ENCODE data around the gene TTI1. TPM values are rescaled to one million over a fixed set of nuclear protein-coding genes. Genes with fewer than 3 reads are reported as not detected.
A peak's percentile ranks its signal among the peaks of the same experiment; 100 is the strongest.

The TTI1 gene
- total and polyA plus RNA-seq, 2 of the 13 experiments (the other 11 are each of a cell fraction or from before 2014, with no cell fraction given): 22.9 to 39.8 TPM

GRCh38 chr20:37986873-37987601, 46.2 kb downstream of the TTI1 start (continued):
- TF ChIP-seq RERE (CRISPR knock-in tag; IDR thresholded peaks at IDR 0.05; ENCODE audit: low read depth) (no peak), ZNF580 (CRISPR knock-in tag; IDR thresholded peaks at IDR 0.05; ENCODE audit: borderline replicate concordance, low read depth) (peak; percentile 46; the same call in 1 of the 2 replicates), ZFP91 (CRISPR knock-in tag; IDR thresholded peaks at IDR 0.05; ENCODE audit: borderline replicate concordance) (peak; percentile 84), ERF (CRISPR knock-in tag; IDR thresholded peaks at IDR 0.05) (0 out of 2 replicates have a peak, but pooled peaks have one; percentile 12), ZNF740 (CRISPR knock-in tag; IDR thresholded peaks at IDR 0.05) (no peak), KDM4B (CRISPR knock-in tag; IDR thresholded peaks at IDR 0.05) (no peak)

Measured in HepG2 (cell line).